ENCODE data around the gene PRR5.

Gene PRR5

DNA sequence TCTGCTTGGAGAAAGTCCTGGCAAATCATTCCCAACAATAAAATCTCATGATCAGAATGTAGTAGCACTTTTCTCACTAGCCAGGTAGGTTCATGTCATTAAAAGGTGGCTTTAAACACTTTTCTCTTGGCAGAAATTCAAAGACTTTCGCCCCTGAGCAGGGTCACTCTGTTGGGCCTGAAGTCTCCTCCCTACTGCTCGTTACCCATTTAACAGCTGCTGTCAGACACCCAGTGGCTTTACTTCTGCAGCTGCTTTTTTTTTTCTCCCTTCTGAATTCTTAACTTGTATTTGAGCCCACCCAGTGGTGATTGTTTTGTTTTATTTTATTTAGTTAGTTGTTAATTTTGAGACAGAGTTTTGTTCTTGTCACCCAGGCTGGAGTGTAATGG is 75.4 kb downstream of the PRR5 start:
- no peaks in the 10 kb centered on the region for H4K20me1 ChIP-seq (ENCODE audit: insufficient read depth, low read length)
- no peak overlapping the region for H3K4me2 ChIP-seq (ENCODE audit: low read length)
- no peak overlapping the region for H3K9ac ChIP-seq (ENCODE audit: low read length)
- no peaks in the 10 kb centered on the region for H3K4me1 ChIP-seq (ENCODE audit: low read length)
- H3K9me3 ChIP-seq (ENCODE audit: insufficient read depth, low read length) = peaks cover 8% of the 10 kb centered on the region
- no peak overlapping the region for H3K4me3 ChIP-seq (ENCODE audit: low read length)
- H3K36me3 ChIP-seq (replicated peaks; ENCODE audit: low read depth, low read length) = no peaks in the 10 kb centered on the region
- H3K79me2 ChIP-seq (ENCODE audit: low read length) = no peaks in the 10 kb centered on the region
- no peak overlapping the region for H3K27ac ChIP-seq (ENCODE audit: low read length)
- no peak overlapping the region for H2AFZ ChIP-seq (ENCODE audit: low read depth, low read length)
- no peaks in the 10 kb centered on the region for H3K27me3 ChIP-seq (ENCODE audit: low read depth, low read length)
- no peak for TF ChIP-seq EZH2phosphoT487 (IDR thresholded peaks at IDR 0.05; ENCODE audit: low read depth)
- TF ChIP-seq CTCF (IDR thresholded peaks at IDR 0.05; ENCODE audit: low read depth, low read length) = no peak

GRCh38 chr22:44780876-44781449 is 79.0 kb downstream of the PRR5 start:
- H4K20me1 ChIP-seq (ENCODE audit: insufficient read depth, low read length) = no peaks in the 10 kb centered on the region
- H3K27me3 ChIP-seq (ENCODE audit: low read depth, low read length) = no peaks in the 10 kb centered on the region
- H3K27ac ChIP-seq (ENCODE audit: low read length) = no peak overlapping the region
- no peaks in the 10 kb centered on the region for H3K9me3 ChIP-seq (ENCODE audit: insufficient read depth, low read length)
- no peaks in the 10 kb centered on the region for H3K79me2 ChIP-seq (ENCODE audit: low read length)
- H3K4me1 ChIP-seq (ENCODE audit: low read length) = no peaks in the 10 kb centered on the region
- no peak for TF ChIP-seq EZH2phosphoT487 (IDR thresholded peaks at IDR 0.05; ENCODE audit: low read depth)
- no peak for TF ChIP-seq CTCF (IDR thresholded peaks at IDR 0.05; ENCODE audit: low read depth, low read length)
- no peak overlapping the region for H2AFZ ChIP-seq (ENCODE audit: low read depth, low read length)
- H3K4me3 ChIP-seq (ENCODE audit: low read length) = no peak overlapping the region
- H3K4me2 ChIP-seq (ENCODE audit: low read length) = no peak overlapping the region
- H3K9ac ChIP-seq (ENCODE audit: low read length) = no peak overlapping the region
- no peaks in the 10 kb centered on the region for H3K36me3 ChIP-seq (replicated peaks; ENCODE audit: low read depth, low read length)

- H3K9ac ChIP-seq (ENCODE audit: low read length) = no peak overlapping the region
- H3K4me3 ChIP-seq (ENCODE audit: low read length) = no peak overlapping the region
- H3K4me1 ChIP-seq (ENCODE audit: low read length) = no peaks in the 10 kb centered on the region
- no peaks in the 10 kb centered on the region for H4K20me1 ChIP-seq (ENCODE audit: insufficient read depth, low read length)
- H3K27ac ChIP-seq (ENCODE audit: low read length) = no peak overlapping the region
- H3K36me3 ChIP-seq (replicated peaks; ENCODE audit: low read depth, low read length) = no peaks in the 10 kb centered on the region
- H3K9me3 ChIP-seq (ENCODE audit: insufficient read depth, low read length) = no peaks in the 10 kb centered on the region
- no peak overlapping the region for H3K4me2 ChIP-seq (ENCODE audit: low read length)
- H2AFZ ChIP-seq (ENCODE audit: low read depth, low read length) = no peak overlapping the region
- TF ChIP-seq EZH2phosphoT487 (IDR thresholded peaks at IDR 0.05; ENCODE audit: low read depth) (no peak), CTCF (IDR thresholded peaks at IDR 0.05; ENCODE audit: low read depth, low read length) (no peak)
- no peaks in the 10 kb centered on the region for H3K79me2 ChIP-seq (ENCODE audit: low read length)
- H3K27me3 ChIP-seq (ENCODE audit: low read depth, low read length) = no peaks in the 10 kb centered on the region
Observed at GRCh38 chr22:44782363-44782963, 80.5 kb downstream of the PRR5 start.

DNA sequence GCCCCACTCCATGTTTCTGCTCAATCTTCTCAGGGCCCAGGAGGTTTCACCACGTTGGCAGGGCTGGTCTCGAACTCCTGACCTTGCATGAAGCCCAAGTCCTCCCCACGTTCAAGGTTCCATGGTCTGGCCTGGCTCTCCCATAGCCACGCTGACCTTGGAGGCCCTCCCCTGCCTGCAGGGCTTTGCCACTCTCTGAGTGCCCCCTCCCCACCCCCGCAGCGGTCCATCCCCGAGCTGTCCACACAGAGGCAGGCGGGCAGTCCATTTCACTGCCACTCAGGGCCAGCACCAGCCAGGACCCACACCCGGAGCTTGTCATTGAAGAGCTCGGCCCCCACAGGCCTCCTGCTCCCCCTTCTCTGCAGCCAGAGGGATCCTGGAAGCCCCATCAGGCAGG is 81.1 kb downstream of the PRR5 start:
- H3K4me2 ChIP-seq (ENCODE audit: low read length) = no peak overlapping the region
- H3K9ac ChIP-seq (ENCODE audit: low read length) = no peak overlapping the region
- H3K9me3 ChIP-seq (ENCODE audit: insufficient read depth, low read length) = no peaks in the 10 kb centered on the region
- H3K79me2 ChIP-seq (ENCODE audit: low read length) = no peaks in the 10 kb centered on the region
- TF ChIP-seq CTCF (IDR thresholded peaks at IDR 0.05; ENCODE audit: low read depth, low read length) = no peak
- TF ChIP-seq EZH2phosphoT487 (IDR thresholded peaks at IDR 0.05; ENCODE audit: low read depth) = no peak
- no peaks in the 10 kb centered on the region for H3K36me3 ChIP-seq (replicated peaks; ENCODE audit: low read depth, low read length)
- H3K4me1 ChIP-seq (ENCODE audit: low read length) = no peaks in the 10 kb centered on the region
- no peak overlapping the region for H3K4me3 ChIP-seq (ENCODE audit: low read length)
- H4K20me1 ChIP-seq (ENCODE audit: insufficient read depth, low read length) = no peaks in the 10 kb centered on the region
- H2AFZ ChIP-seq (ENCODE audit: low read depth, low read length) = no peak overlapping the region
- no peaks in the 10 kb centered on the region for H3K27me3 ChIP-seq (ENCODE audit: low read depth, low read length)
- H3K27ac ChIP-seq (ENCODE audit: low read length) = no peak overlapping the region

Measured in OCI-LY3 (cell line).